Stomach (tissue), 4 donors: Measurements from ENCODE around the gene BABAM2.

Experiments used
- EP300 ChIP-seq: sonication (generic); formaldehyde crosslinking; IDR thresholded peaks from one replicate; pipeline ENCODE4 v1.6.1; 2017; ENCODE audit warnings: antibody characterized with exemption
- POLR2A ChIP-seq, 4 donors: fragments of 450-650 bp; IDR thresholded peaks; one replicate each; pipeline ENCODE4 v1.6.1; 2016; ENCODE audit warnings: antibody characterized with exemption in 4 of 4, control low read depth in 2 of 4, mild to moderate bottlenecking in 1 of 4, moderate library complexity in 1 of 4
- POLR2AphosphoS5 ChIP-seq, 3 donors: sonication (generic); formaldehyde crosslinking; IDR thresholded peaks; one replicate each; pipeline ENCODE4 v1.6.1; 2016; ENCODE audit warnings: antibody characterized with exemption in 3 of 3
- TF ChIP-seq, protein P1 (sequence below), 7 experiments: fragments of 450-650 bp in 4 of 7; fragments of 200-600 bp in 3 of 7; sonication (generic) in 3 of 7; IDR thresholded peaks; one replicate each; pipeline ENCODE4 v1.5.1; 2016 to 2019; ENCODE audit warnings: antibody characterized with exemption in 7 of 7, control low read depth in 2 of 7, mild to moderate bottlenecking in 1 of 7

- TF ChIP-seq, protein P1, sequence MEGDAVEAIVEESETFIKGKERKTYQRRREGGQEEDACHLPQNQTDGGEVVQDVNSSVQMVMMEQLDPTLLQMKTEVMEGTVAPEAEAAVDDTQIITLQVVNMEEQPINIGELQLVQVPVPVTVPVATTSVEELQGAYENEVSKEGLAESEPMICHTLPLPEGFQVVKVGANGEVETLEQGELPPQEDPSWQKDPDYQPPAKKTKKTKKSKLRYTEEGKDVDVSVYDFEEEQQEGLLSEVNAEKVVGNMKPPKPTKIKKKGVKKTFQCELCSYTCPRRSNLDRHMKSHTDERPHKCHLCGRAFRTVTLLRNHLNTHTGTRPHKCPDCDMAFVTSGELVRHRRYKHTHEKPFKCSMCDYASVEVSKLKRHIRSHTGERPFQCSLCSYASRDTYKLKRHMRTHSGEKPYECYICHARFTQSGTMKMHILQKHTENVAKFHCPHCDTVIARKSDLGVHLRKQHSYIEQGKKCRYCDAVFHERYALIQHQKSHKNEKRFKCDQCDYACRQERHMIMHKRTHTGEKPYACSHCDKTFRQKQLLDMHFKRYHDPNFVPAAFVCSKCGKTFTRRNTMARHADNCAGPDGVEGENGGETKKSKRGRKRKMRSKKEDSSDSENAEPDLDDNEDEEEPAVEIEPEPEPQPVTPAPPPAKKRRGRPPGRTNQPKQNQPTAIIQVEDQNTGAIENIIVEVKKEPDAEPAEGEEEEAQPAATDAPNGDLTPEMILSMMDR (IDR thresholded peaks at IDR 0.05), result no peak
- TF ChIP-seq POLR2A (IDR thresholded peaks at IDR 0.05) (no peak), POLR2AphosphoS5 (IDR thresholded peaks at IDR 0.05) (no peak), EP300 (no peak)
Observed at GRCh38 chr2:27866237-27866636, 24.3 kb upstream of the BABAM2 start.
